HuH-7.5 (cell line): ENCODE data around the gene EIF5AL1.
"Not testable (repeated sequence)": the region's sequence is repeated elsewhere in the genome, so short reads cannot be mapped to it uniquely, and the experiment has no call there.

Experiments used
- DNase-seq: peaks from one replicate; pipeline ENCODE4 v3.0.0; 2011; ENCODE audit warnings: low spot score

Gene EIF5AL1

DNA sequence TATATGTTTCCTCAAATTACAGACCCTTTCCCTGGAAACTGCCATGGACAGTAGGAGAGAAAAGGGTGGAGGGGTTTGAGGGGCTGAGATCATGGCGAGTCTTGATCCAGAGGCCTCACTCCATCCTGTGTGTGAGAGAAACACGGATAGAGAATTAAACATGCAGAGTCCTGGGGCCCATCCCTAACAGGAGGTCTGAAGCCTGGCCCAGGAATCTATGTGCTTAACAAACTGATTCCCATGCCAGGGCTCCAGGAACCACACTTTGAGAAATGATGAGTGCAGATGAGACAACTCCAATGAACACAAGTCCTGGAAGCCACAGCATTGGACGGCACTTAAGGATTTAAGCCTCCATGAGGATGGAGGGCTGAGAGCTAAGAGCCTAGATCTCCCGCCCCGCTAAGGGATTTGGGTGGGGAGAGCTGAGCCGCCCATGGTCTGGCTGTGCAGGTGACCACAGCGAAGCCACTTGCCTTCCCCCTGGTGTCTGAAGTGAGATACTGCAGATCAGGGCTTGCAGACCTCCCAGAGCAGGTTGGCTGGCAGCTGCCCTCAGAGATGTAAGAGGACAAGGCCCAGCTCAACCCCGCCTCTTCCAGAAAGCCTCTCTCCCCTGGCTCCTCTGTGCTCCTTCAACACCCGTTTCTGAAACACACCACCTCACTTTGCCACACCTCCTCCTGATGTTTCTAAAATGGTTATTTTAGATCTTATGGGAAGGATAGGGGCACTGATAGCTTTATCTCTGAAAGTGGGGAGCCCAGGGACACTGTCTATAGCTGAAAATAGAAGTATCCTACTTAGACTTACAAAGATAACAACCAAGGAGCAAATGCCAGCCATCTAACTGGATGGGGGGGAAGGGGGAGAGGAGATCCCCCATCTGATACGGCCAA is 24.8 kb upstream of the EIF5AL1 start:
- DNase-seq: peak; percentile 70

DNA sequence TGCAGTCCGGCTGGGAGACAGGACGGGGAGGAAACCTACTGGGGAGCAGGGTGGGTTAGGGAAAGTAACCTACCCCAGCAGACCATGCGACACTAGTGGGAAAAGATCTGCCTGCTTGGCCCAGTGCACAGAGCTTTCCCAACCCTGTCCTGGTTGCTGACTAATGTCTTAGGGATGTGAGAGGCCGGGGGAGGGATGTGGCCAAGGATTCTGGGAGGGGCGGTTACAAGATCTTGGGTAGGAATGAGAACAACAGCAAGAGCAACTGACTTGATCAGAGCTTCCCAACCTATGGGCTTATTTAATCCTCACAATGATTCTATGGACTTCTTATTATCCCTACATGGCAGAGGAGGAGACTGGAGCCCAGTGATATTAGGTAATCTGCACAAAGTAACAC is 24.0 kb upstream of the EIF5AL1 start:
- no peak for DNase-seq

- DNase-seq: no peak
These were observed 23.5 kb upstream of the EIF5AL1 start for GRCh38 chr10:79488870-79489269.

- no peak for DNase-seq
These were observed 21.8 kb upstream of the EIF5AL1 start for GRCh38 chr10:79490400-79491142.

DNA sequence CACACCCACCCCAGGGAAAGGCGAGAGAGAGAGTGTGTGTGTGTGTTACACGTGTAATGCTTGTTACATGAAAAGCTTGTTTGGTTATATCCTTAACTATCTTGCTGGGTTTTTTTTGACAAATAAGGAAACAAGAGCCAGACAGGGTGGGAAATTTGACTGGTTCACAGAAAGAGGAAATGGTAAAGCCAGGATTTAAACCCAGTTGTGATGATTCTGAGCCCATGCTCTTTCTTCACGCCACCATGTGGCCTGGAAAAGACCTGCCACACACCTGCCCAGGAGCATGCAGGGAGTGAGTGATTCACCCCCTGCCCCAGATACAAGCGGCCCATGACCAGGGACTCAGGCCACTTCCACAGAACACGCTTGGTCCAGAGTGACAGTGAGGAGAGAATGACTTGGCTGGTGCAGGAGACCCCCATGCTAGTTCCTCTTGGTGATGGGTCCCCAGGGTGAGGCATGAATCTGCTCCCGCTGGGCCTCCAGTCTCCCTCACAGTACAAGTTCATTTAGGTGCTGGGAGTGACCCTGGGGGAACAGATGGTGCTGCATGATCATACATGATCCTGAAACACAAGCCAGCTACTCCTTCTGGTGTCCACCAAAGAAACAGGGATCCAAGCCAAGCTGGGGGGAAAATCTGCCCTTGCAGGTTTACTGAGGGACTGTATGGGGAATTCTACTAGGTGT is 21.0 kb upstream of the EIF5AL1 start:
- no peak for DNase-seq

GRCh38 chr10:79492256-79492655 is 20.1 kb upstream of the EIF5AL1 start:
- DNase-seq: no peak

- DNase-seq: no peak
These were observed 19.5 kb upstream of the EIF5AL1 start for GRCh38 chr10:79492839-79493238.

DNA sequence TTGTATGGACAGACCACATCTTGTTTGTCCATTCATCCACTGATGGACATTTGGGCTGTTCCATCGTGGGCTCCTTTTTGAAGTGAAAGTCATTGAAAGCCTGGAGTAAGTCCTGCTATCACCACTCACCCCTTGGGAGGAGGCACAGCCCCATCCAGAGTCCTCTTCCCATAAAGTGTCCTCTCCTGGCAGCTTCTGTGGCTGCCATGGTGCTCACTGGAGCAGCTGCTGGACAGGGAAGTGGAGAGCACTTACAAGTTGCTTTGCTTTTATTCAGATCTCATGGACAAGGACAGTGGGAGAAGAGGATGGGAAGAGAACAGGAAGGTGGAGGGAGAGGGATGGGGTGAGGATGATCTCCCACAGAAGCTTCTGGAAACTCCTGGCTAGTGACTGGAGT is 18.5 kb upstream of the EIF5AL1 start:
- no peak for DNase-seq

DNA sequence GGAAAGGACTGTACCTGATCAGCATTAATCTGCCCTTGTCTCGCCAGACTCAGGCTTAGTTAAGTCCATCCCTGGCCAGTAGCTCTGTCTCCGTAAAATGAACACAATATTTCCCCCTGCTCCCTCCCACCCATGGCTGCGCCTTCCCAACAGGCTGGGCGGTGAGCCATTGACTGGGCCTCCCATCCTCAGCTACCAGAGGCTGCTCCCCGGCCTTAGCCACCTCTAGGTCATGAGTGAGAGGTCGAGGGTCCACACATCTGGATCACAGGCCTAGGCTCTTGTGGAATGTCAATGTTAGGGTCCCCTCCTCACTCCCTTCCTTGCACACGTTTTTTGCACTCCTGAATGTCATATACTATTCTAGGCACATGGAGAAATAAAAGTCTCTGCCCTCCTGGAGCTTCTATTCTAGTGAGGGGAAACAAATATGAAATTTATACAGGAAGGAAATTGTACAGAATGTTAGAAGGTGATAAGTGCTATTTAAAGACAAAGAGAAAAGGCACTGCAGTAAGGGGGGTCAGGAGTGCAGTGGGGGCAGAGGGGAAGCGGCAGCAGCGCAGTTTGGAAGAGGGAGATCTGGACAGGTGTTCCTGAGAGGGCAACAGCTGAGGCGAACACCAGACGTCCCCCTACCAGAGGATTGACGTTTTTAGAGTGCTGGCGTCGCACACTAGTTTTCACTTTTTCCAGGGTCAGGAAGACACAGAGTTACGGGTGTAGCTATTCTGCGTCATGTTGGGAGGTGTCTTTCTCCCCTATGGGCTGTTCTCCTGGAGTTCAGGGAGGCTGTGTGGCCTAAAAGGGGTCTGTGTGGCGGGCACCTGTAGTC is 17.2 kb upstream of the EIF5AL1 start:
- DNase-seq: no peak

GRCh38 chr10:79495791-79496190 is 16.5 kb upstream of the EIF5AL1 start:
- no peak for DNase-seq

- DNase-seq: no peak
These were observed 15.4 kb upstream of the EIF5AL1 start for GRCh38 chr10:79496896-79497295.

GRCh38 chr10:79498291-79498829 is 14.0 kb upstream of the EIF5AL1 start:
- DNase-seq: no peak

DNA sequence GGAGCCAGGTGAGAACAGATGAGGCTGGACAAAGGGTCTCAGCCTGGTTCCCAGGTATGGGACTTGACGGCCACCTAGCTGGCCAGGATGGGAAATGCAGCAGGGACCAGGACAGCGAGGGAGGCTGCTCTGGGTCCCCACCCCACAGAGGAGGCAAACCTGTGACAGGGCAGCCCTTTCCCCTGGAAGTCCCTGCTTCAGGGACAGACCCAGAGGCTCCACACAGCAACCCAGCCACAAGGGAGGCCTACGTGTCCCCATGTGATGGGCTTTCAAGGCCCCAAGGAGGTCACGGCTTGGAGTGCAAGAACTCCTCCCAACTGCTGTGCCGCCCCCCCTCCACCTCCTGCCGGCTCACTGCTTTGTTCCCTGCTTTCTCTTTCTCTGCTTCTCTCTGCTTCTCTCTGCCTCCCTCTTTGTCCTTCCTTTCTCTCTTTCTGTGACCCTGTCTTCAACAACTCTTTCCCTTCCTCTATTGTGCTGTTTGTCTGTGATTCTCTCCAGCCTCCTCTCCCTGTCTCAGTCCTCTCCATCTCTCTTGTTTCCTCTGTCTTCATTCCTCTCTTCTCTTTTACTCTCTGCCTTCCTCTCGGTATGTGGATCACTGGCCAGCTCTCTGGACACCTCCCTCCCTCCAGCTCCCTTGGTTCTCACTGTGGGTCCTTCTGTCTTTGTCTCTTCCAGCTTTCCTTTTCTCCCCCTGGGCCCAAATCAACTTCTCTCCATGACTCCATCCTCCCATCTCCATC is 9.6 kb upstream of the EIF5AL1 start:
- DNase-seq: no peak

DNA sequence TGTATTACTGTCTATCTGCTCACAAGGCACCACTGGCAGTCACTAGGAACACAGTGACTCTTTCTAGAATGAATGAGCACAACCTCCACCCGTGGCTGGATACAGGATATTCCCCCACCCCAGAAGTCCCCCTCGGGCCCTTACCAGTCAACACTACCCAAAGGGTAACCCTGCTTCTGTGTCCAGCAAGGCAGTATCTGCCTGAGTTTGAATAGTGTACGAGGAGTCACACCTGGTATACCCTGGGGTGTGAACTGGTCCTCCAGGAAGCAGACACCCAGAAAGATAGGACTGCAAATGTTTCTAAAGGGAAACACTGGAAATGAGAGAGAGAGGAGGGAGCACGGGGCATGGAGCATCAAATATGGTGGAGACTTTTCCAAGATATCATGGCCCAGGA is 8.5 kb upstream of the EIF5AL1 start:
- not testable (repeated sequence) for DNase-seq

DNA sequence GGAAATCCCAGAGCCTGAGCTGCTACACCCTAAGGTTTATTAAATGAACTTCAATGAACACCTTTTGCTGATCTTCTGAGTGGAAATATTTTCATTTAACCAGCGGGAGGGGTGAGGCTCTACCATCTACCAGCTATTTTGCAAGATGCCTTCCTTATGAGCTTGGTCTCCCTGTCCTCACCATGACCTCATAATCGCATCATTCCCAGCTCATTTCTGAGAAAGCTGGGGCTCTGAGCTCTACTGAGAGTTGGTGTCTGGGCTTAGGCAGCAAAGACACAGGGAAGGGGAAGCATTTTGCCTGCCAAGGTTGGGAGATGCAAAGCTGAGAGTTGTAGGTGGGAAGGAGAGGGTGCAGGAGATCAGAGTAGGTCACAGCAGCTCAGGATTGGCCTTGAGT is 7.8 kb upstream of the EIF5AL1 start:
- DNase-seq: not testable (repeated sequence)

DNA sequence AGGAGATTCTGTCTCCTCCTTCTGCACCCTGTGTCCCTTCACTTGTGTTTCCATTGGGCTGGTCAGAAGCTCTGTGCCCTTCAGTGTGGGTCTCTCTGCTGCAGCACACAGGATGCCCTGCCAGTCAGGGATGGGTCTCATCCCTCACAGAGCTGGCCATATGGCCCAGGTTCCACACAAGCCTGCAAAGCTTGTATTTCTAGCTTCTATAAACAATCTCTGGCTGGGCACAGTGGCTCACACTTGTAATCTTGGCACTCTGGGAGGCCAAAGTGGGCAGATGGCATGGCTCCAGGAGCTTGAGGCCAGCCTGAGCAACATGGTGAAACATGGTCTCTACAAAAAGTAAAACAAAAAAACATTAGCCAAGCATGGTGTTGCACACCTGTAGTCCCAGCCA is 7.0 kb upstream of the EIF5AL1 start:
- DNase-seq: not testable (repeated sequence)

GRCh38 chr10:79505829-79506228 is 6.5 kb upstream of the EIF5AL1 start:
- DNase-seq: no peak

GRCh38 chr10:79507440-79508167 is 4.7 kb upstream of the EIF5AL1 start:
- no peak for DNase-seq

DNA sequence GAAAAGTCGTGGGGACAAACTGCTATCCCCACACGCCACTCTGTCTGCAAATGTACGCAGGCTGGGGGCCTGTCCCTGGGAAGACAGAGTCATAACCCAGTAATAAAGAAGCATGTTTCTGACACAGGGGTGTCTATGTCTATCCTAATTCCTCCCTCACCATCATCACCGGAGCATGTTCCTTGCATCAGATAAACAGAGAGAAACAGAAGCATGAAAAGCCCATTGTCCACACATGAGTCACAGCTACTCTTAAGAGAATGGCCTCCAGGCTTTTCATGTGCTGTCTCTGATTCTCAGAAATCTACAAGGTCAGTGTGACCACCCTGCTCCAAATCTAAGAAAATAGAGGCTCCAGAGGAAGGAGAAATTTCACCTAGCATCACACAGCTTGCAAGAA is 4.1 kb upstream of the EIF5AL1 start:
- not testable (repeated sequence) for DNase-seq

GRCh38 chr10:79509306-79509933 is 2.9 kb upstream of the EIF5AL1 start:
- DNase-seq: not testable (repeated sequence)
